ENCODE measurements around the gene FERMT3. TPM values are rescaled to one million over a fixed set of nuclear protein-coding genes. Genes with fewer than 3 reads are reported as not detected.
A peak's percentile ranks its signal among the peaks of the same experiment; 100 is the strongest.

FERMT3 gene
- total RNA-seq, 1 donor from 2014 or later = 2.8 TPM

GRCh38 chr11:64196626-64197025 is 9.9 kb upstream of the FERMT3 start:
- no peak for TF ChIP-seq CTCF (conservative IDR thresholded peaks at IDR 0.05)
- no peak overlapping the region for H3K27ac Mint-ChIP-seq (ENCODE audit: unreplicated experiment)
- no peaks in the 10 kb centered on the region for H3K9me3 Mint-ChIP-seq
- no peak for DNase-seq (ENCODE audit: low read depth, low spot score)
- peaks cover 26% of the 10 kb centered on the region for H3K36me3 Mint-ChIP-seq (ENCODE audit: low read depth)
- H3K27me3 Mint-ChIP-seq (ENCODE audit: low read depth) = no peaks in the 10 kb centered on the region
- H3K4me3 Mint-ChIP-seq = no peak overlapping the region
- H3K4me1 Mint-ChIP-seq = peaks cover 4% of the 10 kb centered on the region

- Mint-ChIP-seq H3K27me3 (ENCODE audit: low read depth) (no peaks in the 10 kb centered on the region), H3K4me3 (no peak overlapping the region), H3K27ac (ENCODE audit: unreplicated experiment) (no peak overlapping the region)
These were observed 8.0 kb upstream of the FERMT3 start for GRCh38 chr11:64198511-64198910.

DNA sequence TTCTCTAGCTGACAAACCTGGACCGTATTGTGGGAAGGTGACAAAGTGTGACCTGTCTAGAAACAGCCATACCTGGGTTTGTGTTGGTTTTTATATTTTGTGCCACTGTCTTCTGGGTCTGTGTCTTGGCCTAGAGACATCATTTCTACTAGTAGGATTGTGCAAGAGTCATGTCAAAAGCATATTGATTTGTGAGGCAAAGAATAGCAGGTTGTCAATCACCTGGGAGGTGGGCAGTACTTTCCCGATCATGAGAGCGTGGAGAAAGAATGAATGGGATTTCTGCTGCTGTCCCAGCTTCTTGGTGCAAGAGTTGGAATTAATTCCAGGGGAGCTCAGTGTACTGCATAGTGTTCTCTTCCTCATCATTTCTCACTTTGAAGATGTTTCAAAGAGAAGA is 5.0 kb upstream of the FERMT3 start:
- peaks cover 5% of the 10 kb centered on the region for H3K4me1 Mint-ChIP-seq
- no peaks in the 10 kb centered on the region for H3K9me3 Mint-ChIP-seq
- H3K27ac Mint-ChIP-seq (ENCODE audit: unreplicated experiment) = no peak overlapping the region
- TF ChIP-seq CTCF (conservative IDR thresholded peaks at IDR 0.05) = no peak
- H3K27me3 Mint-ChIP-seq (ENCODE audit: low read depth) = no peaks in the 10 kb centered on the region
- peaks cover 23% of the 10 kb centered on the region for H3K36me3 Mint-ChIP-seq (ENCODE audit: low read depth)
- no peak for DNase-seq (ENCODE audit: low read depth, low spot score)
- H3K4me3 Mint-ChIP-seq = no peak overlapping the region

More at GRCh38 chr11:64198511-64198910, 8.0 kb upstream of the FERMT3 start:
- DNase-seq (ENCODE audit: low read depth, low spot score) = no peak
- H3K4me1 Mint-ChIP-seq = no peaks in the 10 kb centered on the region
- peaks cover 28% of the 10 kb centered on the region for H3K36me3 Mint-ChIP-seq (ENCODE audit: low read depth)
- no peaks in the 10 kb centered on the region for H3K9me3 Mint-ChIP-seq
- no peak for TF ChIP-seq CTCF (conservative IDR thresholded peaks at IDR 0.05)

DNA sequence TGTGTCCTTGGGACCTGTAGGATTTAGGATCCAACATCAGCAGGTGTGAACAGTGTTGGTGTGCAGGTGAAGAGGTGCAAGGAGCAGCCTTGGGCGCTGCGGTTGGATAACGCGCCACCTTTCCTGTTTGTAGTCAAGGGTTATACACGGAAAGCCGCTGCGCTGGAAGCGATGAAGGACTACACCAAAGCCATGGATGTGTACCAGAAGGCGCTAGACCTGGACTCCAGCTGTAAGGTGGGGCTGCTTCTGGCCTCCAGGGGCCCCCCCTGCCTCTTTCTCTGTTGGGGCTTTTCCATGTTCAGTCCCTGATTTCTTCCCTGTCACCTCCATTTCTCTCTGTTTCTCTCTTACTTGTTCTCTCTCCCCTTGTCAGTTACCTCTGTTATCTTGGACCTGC is 3.5 kb upstream of the FERMT3 start:
- H3K4me1 Mint-ChIP-seq = peaks cover 9% of the 10 kb centered on the region
- no peaks in the 10 kb centered on the region for H3K9me3 Mint-ChIP-seq
- DNase-seq (ENCODE audit: low read depth, low spot score) = no peak
- TF ChIP-seq CTCF (conservative IDR thresholded peaks at IDR 0.05) = no peak
- no peak overlapping the region for H3K27ac Mint-ChIP-seq (ENCODE audit: unreplicated experiment)
- no peaks in the 10 kb centered on the region for H3K27me3 Mint-ChIP-seq (ENCODE audit: low read depth)
- H3K36me3 Mint-ChIP-seq (ENCODE audit: low read depth) = peaks cover 18% of the 10 kb centered on the region
- no peak overlapping the region for H3K4me3 Mint-ChIP-seq

- no peak overlapping the region for H3K27ac Mint-ChIP-seq (ENCODE audit: unreplicated experiment)
- H3K4me3 Mint-ChIP-seq = peak overlapping the region; percentile 58
- no peak for TF ChIP-seq CTCF (conservative IDR thresholded peaks at IDR 0.05)
- DNase-seq (ENCODE audit: low read depth, low spot score) = no peak
- H3K9me3 Mint-ChIP-seq = no peaks in the 10 kb centered on the region
- no peaks in the 10 kb centered on the region for H3K27me3 Mint-ChIP-seq (ENCODE audit: low read depth)
- H3K36me3 Mint-ChIP-seq (ENCODE audit: low read depth) = peaks cover 18% of the 10 kb centered on the region
- peaks cover 9% of the 10 kb centered on the region for H3K4me1 Mint-ChIP-seq
These were observed 3.0 kb upstream of the FERMT3 start for GRCh38 chr11:64203421-64204079.
